H1 (cell line): ENCODE data around the gene CORT. TPM values are rescaled to one million over a fixed set of nuclear protein-coding genes. Genes with fewer than 3 reads are reported as not detected.
"Not testable (repeated sequence)": the region's sequence is repeated elsewhere in the genome, so short reads cannot be mapped to it uniquely, and the experiment has no call there.

Experiments used
- CTCF ChIA-PET: fragments of 300-600 bp; sonication (Branson Sonifier 250); formaldehyde crosslinking; loops from one replicate; lab custom pipeline; 2021; ENCODE audit not compliant: partially characterized antibody; lab: Charles Lee
- POLR2A ChIA-PET: fragments of 300-600 bp; sonication (Branson Sonifier 250); formaldehyde crosslinking; loops from one replicate; lab custom pipeline; 2021; ENCODE audit warnings: inconsistent platforms; ENCODE audit not compliant: partially characterized antibody; lab: Charles Lee
- DNase-seq, 2 experiments: peaks; one replicate each; pipeline versions ENCODE4 v3.0.0 to v3.0.0-alpha.2; 2010 to 2022; ENCODE audit warnings: low spot score in 2 of 2, low read depth in 1 of 2, mixed read lengths in 1 of 2
- FAIRE-seq: peaks from 2 replicates; lab custom pipeline; 2011; peaks lifted over from hg19 to GRCh38; lab: Jason Lieb, UNC
- H2AFZ ChIP-seq: 2 replicates; pipeline ENCODE4 v1.8.1; 2012; ENCODE audit warnings: low read length, inconsistent platforms
- H2AK5ac ChIP-seq: 2 replicates; pipeline ENCODE4 v1.6.1; 2013; ENCODE audit warnings: low read depth, low read length
- H2BK120ac ChIP-seq: replicated peaks from 2 replicates; pipeline ENCODE3; 2013; ENCODE audit warnings: low read depth, low read length, inconsistent platforms
- H2BK12ac ChIP-seq: 2 replicates; pipeline ENCODE4 v1.6.1; 2013; ENCODE audit warnings: low read depth, low read length
- H2BK15ac ChIP-seq: 2 replicates; pipeline ENCODE4 v1.6.1; 2013; ENCODE audit warnings: low read length
- H2BK20ac ChIP-seq: 2 replicates; pipeline ENCODE4 v1.6.1; 2013; ENCODE audit warnings: low read length
- H2BK5ac ChIP-seq: 2 replicates; pipeline ENCODE4 v1.6.1; 2013; ENCODE audit warnings: low read depth, low read length
- H3K14ac ChIP-seq: 2 replicates; pipeline ENCODE4 v1.6.1; 2013; ENCODE audit warnings: inconsistent platforms; ENCODE audit not compliant: insufficient read length
- H3K18ac ChIP-seq: 2 replicates; pipeline ENCODE4 v1.6.1; 2013; ENCODE audit warnings: low read length; ENCODE audit errors: extremely low read depth
- H3K23ac ChIP-seq: 2 replicates; pipeline ENCODE4 v1.6.1; 2013; ENCODE audit warnings: inconsistent platforms; ENCODE audit not compliant: insufficient read length
- H3K23me2 ChIP-seq: 2 replicates; pipeline ENCODE4 v1.6.1; 2013; ENCODE audit warnings: low read depth, low read length
- H3K27ac ChIP-seq: 2 replicates; pipeline ENCODE4 v1.6.1; 2011; ENCODE audit warnings: low read depth, low read length, inconsistent platforms
- H3K27me3 ChIP-seq, 4 experiments: replicated peaks in 1 of 4; 1 replicate in 1 of 4; 2 replicates in 3 of 4; pipeline versions ENCODE4 v1.6.1 to v1.8.1; 2011 to 2013; ENCODE audit warnings: low read length in 3 of 4, mild to moderate bottlenecking in 3 of 4, inconsistent platforms in 2 of 4, mixed read lengths in 2 of 4, moderate library complexity in 1 of 4; ENCODE audit not compliant: control insufficient read depth in 3 of 4, insufficient read depth in 3 of 4; ENCODE audit errors: extremely low read depth in 1 of 4
- H3K36me3 ChIP-seq, 4 experiments: 2 replicates each; pipeline versions ENCODE4 v1.6.1 to v1.8.1; 2011 to 2013; ENCODE audit warnings: mild to moderate bottlenecking in 4 of 4, low read length in 3 of 4, moderate library complexity in 2 of 4, control low read depth in 1 of 4, inconsistent platforms in 1 of 4; ENCODE audit not compliant: insufficient read depth in 4 of 4, control insufficient read depth in 2 of 4
- H3K4ac ChIP-seq: replicated peaks from 2 replicates; pipeline ENCODE3; 2013; ENCODE audit warnings: low read length, low read depth, mixed read lengths, inconsistent platforms; ENCODE audit not compliant: insufficient read length
- H3K4me1 ChIP-seq, 4 experiments: replicated peaks in 1 of 4; 1 replicate in 1 of 4; 2 replicates in 3 of 4; pipeline versions ENCODE4 v1.6.1 to v1.8.1; 2011 to 2013; ENCODE audit warnings: low read length in 3 of 4, inconsistent platforms in 2 of 4, mixed read lengths in 1 of 4; ENCODE audit not compliant: insufficient read depth in 4 of 4, control insufficient read depth in 3 of 4
- H3K4me2 ChIP-seq, 2 experiments: 2 replicates each; pipeline versions ENCODE4 v1.6.1 to v1.8.1; 2011 to 2013; ENCODE audit warnings: low read depth in 2 of 2, low read length in 2 of 2, control low read depth in 1 of 2, inconsistent platforms in 1 of 2, mild to moderate bottlenecking in 1 of 2; ENCODE audit not compliant: insufficient read depth in 1 of 2
- H3K4me3 ChIP-seq, 4 experiments: fragments of 200-600, 300-600 bp in 1 of 4; sonication (generic), shearing (Covaris generic), sonication (Bioruptor Twin) in 1 of 4; 2 replicates each; pipeline versions ENCODE4 v1.5.1 to v1.8.1; 2011 to 2016; ENCODE audit warnings: low read length in 4 of 4, low read depth in 3 of 4, control low read depth in 2 of 4, inconsistent platforms in 2 of 4, mild to moderate bottlenecking in 2 of 4, mixed read lengths in 1 of 4, moderate library complexity in 1 of 4; ENCODE audit not compliant: insufficient read depth in 2 of 4; ENCODE audit errors: extremely low read depth in 1 of 4
- H3K56ac ChIP-seq: replicated peaks from 2 replicates; pipeline ENCODE3; 2013; ENCODE audit warnings: low read depth, mild to moderate bottlenecking, mixed read lengths, low read length, inconsistent platforms; ENCODE audit not compliant: insufficient read length
- H3K79me1 ChIP-seq: 2 replicates; pipeline ENCODE4 v1.6.1; 2013; ENCODE audit warnings: low read depth, low read length, control low read depth
- H3K79me2 ChIP-seq, 2 experiments: 2 replicates each; pipeline versions ENCODE4 v1.6.1 to v1.8.1; 2012 to 2013; ENCODE audit warnings: low read length in 2 of 2, mild to moderate bottlenecking in 2 of 2, inconsistent platforms in 1 of 2; ENCODE audit not compliant: insufficient read depth in 2 of 2, control insufficient read depth in 1 of 2
- H3K9ac ChIP-seq, 4 experiments: replicated peaks in 1 of 4; 1 replicate in 1 of 4; 2 replicates in 3 of 4; pipeline versions ENCODE4 v1.6.1 to v1.8.1; 2011 to 2013; ENCODE audit warnings: low read depth in 3 of 4, low read length in 3 of 4, control low read depth in 2 of 4, mild to moderate bottlenecking in 2 of 4, moderate library complexity in 2 of 4, inconsistent platforms in 1 of 4; ENCODE audit errors: extremely low read depth in 1 of 4
- H3K9me3 ChIP-seq, 2 experiments: 2 replicates each; pipeline versions ENCODE4 v1.6.1 to v1.8.1; 2012 to 2013; ENCODE audit warnings: mild to moderate bottlenecking in 2 of 2, moderate library complexity in 2 of 2, control low read depth in 1 of 2, inconsistent platforms in 1 of 2, low read depth in 1 of 2, low read length in 1 of 2, mixed read lengths in 1 of 2; ENCODE audit not compliant: insufficient read depth in 2 of 2
- H4K20me1 ChIP-seq, 2 experiments: replicated peaks in 1 of 2; 2 replicates each; pipeline versions ENCODE3 to v1.8.1; 2011 to 2013; ENCODE audit warnings: inconsistent platforms in 2 of 2, low read length in 2 of 2, mild to moderate bottlenecking in 1 of 2; ENCODE audit not compliant: insufficient read depth in 2 of 2, control insufficient read depth in 1 of 2
- H4K5ac ChIP-seq: 2 replicates; pipeline ENCODE4 v1.6.1; 2013; ENCODE audit warnings: low read length, low read depth, mixed read lengths, inconsistent platforms; ENCODE audit not compliant: insufficient read length
- H4K8ac ChIP-seq: 2 replicates; pipeline ENCODE4 v1.8.0; 2013; ENCODE audit warnings: mild to moderate bottlenecking, moderate library complexity, low read length, inconsistent platforms; ENCODE audit not compliant: insufficient read depth; ENCODE audit errors: extremely low read depth
- H4K91ac ChIP-seq: replicated peaks from 2 replicates; pipeline ENCODE3; 2013; ENCODE audit warnings: low read length, mixed read lengths, inconsistent platforms; ENCODE audit not compliant: insufficient read length
- WGBS, 2 experiments: shearing (Covaris generic) in 1 of 2; methylation state at CpG; one replicate each; pipeline versions ENCODE4 v1.1.6 to v1.1.7; 2013 to 2015; ENCODE audit warnings: low lambda C conversion rate in 2 of 2, mixed read lengths in 2 of 2, inconsistent platforms in 1 of 2, low coverage in 1 of 2, missing lambda C conversion rate in 1 of 2; ENCODE audit not compliant: insufficient replicate concordance in 2 of 2, insufficient coverage in 1 of 2, insufficient read length in 1 of 2; ENCODE audit errors: extremely low coverage in 1 of 2, missing lambda C conversion rate in 1 of 2; 5-methylcytosine and 5-hydroxymethylcytosine counted together
- polyA plus RNA-seq, 7 experiments: library from polyadenylated mRNA; depleted of rRNA in 3 of 7; stranded (reverse) in 5 of 7; unstranded in 2 of 7; fragments of >200 nt in 5 of 7; fragments of 200-250 nt in 2 of 7; gene quantifications; 1 replicate in 5 of 7; 2 replicates in 1 of 7; 4 replicates in 1 of 7; pipeline versions ENCODE4 v1.2.1 to v1.2.3, GENCODE V29; 2011 to 2013; ENCODE audit warnings: missing spikeins in 2 of 7, mixed read lengths in 2 of 7
- total RNA-seq: library from RNA; stranded (reverse); fragmentation: NEBNext Ultra II Directional; extraction: Animal tissue kit (Norgen Biotek cat#: 25700); gene quantifications from 2 replicates; pipeline ENCODE4 v1.2.1, GENCODE V29; 2021

CORT gene
- total and polyA plus RNA-seq, 2 of the 8 experiments (the other 6 are each of a cell fraction or from before 2014, with no cell fraction given) = 0.15 to 0.30 TPM

DNA sequence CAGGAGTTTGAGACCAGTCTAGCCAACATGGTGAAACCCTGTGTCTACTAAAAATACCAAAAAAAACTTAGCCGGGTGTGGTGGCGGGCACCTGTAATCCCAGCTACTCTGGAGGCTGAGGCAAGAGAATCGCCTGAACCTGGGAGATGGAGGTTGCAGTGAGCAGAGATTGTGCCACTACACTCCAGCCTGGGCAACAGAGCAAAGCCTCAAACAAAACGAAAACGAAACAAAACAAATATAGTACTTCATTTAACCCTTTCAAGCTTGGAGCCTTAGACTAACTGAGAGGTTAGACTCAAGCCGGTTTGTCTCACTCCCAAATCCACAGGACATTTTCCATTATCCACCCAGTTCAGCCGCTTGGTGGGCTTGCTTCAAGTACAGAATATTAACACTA is 7.6 kb downstream of the CORT start:
- FAIRE-seq, DNase-seq, H3K27ac ChIP-seq, H3K79me2 ChIP-seq, H3K56ac ChIP-seq, H3K4me2 ChIP-seq, H3K27me3 ChIP-seq, H3K79me1 ChIP-seq, H4K91ac ChIP-seq, H3K9me3 ChIP-seq, H3K4ac ChIP-seq, H2BK12ac ChIP-seq, H3K9ac ChIP-seq, H3K23me2 ChIP-seq, H3K14ac ChIP-seq, H2BK15ac ChIP-seq, H4K8ac ChIP-seq, H4K20me1 ChIP-seq, H3K4me1 ChIP-seq, H2AFZ ChIP-seq, H3K23ac ChIP-seq, H2BK120ac ChIP-seq, H4K5ac ChIP-seq, H3K4me3 ChIP-seq, H2AK5ac ChIP-seq, H2BK20ac ChIP-seq, H2BK5ac ChIP-seq, H3K18ac ChIP-seq: not testable (repeated sequence)
- CTCF ChIA-PET = interaction anchor here (0.5 to 7.4 kb wide), 7 partner anchors 16 to 79 kb away, joined by 3 to 43 read pairs (median 4); partner anchors contain the start of gene CENPS
- POLR2A ChIA-PET = interaction anchor here (1.1 to 7.9 kb wide), 10 partner anchors 8 to 58 kb away, joined by 3 to 67 read pairs (median 10); partner anchors contain the start of genes CORT, DFFA, PEX14 and PGD
- 96% methylated on average over 7 of the region's 7 CpGs; no CpG with 5 or more reads in 1 of the 2 experiments for WGBS, 2 experiments
- H3K36me3 ChIP-seq = peaks cover 9 to 44% (median 17%) of the 10 kb centered on the region in 4 experiments; a peak in 7 of 8 replicates
